GM13977 (cell line): ENCODE measurements around the gene PRKAB2.
"Not testable (repeated sequence)": the region's sequence is repeated elsewhere in the genome, so short reads cannot be mapped to it uniquely, and the experiment has no call there.

Experiments
- DNase-seq: peaks from one replicate; pipeline ENCODE4 v3.0.0; 2012; ENCODE audit warnings: low spot score
- CTCF ChIP-seq: IDR thresholded peaks from 2 replicates; pipeline ENCODE4 v1.5.1; 2012; ENCODE audit warnings: mild to moderate bottlenecking, control low read depth; ENCODE audit not compliant: insufficient read depth; ENCODE audit errors: extremely low read depth, missing control alignments
- in situ Hi-C: fragments of 300-500 bp; cut with MboI; formaldehyde crosslinking; loops from one replicate; pipeline ENCODE4 v1.12.0; 2022; ENCODE audit warnings: low sequenced_read_pairs, low pct_unique_long_range_greater_than_20kb, mixed read lengths, inconsistent platforms; ENCODE audit not compliant: unreplicated experiment

The PRKAB2 gene

GRCh38 chr1:147129116-147129873 lies 43.0 kb downstream of the PRKAB2 start:
- no peak for TF ChIP-seq CTCF
- no peak for DNase-seq
- in situ Hi-C loops = no loop called here

- in situ Hi-C loops = no loop called here
- TF ChIP-seq CTCF = no peak
- no peak for DNase-seq
Observed at GRCh38 chr1:147124266-147124665, 48.0 kb downstream of the PRKAB2 start.

- no peak for TF ChIP-seq CTCF
- in situ Hi-C loops = no loop called here
- no peak for DNase-seq
Observed at GRCh38 chr1:147117109-147117508, 55.2 kb downstream of the PRKAB2 start.

GRCh38 chr1:147115496-147115895 lies 56.8 kb downstream of the PRKAB2 start:
- in situ Hi-C loops = no loop called here
- no peak for DNase-seq
- TF ChIP-seq CTCF = no peak

- DNase-seq, in situ Hi-C loops: not testable (repeated sequence)
Observed at GRCh38 chr1:147115079-147115478, 57.2 kb downstream of the PRKAB2 start.

GRCh38 chr1:147114353-147114752 lies 57.9 kb downstream of the PRKAB2 start:
- in situ Hi-C loops, DNase-seq: not testable (repeated sequence)

- TF ChIP-seq CTCF = no peak
- no peak for DNase-seq
- in situ Hi-C loops = no loop called here
Observed at GRCh38 chr1:147111381-147112130, 60.7 kb downstream of the PRKAB2 start.
